CD1c-positive myeloid dendritic cell (primary cell): Measurements from ENCODE around the gene LHPP.

ENCODE experiments used
- DNase-seq: peaks from one replicate; pipeline ENCODE4 v3.0.0-alpha.2; 2016; ENCODE audit errors: extremely low spot score

Gene LHPP

DNA sequence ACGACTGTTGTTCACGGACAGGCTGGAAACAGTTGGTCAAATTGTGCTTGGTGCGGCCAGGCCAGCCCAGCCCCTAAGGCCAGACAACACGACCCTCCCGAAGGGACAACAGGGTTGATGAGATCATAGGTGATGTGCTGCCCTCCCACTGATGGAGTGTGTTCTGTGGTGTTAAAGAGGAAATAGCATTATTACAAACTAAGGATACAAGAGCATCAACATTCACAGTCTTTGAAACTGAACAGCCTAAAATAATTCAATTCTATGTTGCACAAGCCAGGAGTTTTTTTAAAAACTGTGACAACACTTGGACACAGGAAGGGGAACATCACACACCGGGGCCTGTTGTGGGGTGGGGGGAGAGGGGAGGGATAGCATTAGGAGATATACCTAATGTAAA, 194.9 kb downstream of the LHPP start:
- DNase-seq = no peak

DNA sequence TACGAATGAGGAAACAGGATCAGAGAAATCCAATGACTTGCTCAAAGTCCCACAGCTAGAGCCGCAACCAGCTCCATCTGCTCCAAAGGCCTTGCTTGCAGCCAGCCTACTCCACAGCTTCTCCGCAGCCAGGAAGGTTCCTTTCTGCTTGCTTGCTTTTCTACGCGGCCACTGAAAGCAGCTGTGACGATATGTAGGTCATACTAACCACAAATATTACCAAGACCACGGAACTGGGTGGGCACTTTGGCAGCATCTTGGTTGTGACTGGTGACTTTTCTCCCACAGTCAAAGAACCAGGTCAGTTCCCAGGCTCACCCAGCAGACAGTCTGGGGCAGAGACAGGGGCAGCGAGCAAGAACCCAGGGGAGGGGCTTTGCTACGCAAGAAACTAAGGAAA, 196.2 kb downstream of the LHPP start:
- DNase-seq = no peak

DNA sequence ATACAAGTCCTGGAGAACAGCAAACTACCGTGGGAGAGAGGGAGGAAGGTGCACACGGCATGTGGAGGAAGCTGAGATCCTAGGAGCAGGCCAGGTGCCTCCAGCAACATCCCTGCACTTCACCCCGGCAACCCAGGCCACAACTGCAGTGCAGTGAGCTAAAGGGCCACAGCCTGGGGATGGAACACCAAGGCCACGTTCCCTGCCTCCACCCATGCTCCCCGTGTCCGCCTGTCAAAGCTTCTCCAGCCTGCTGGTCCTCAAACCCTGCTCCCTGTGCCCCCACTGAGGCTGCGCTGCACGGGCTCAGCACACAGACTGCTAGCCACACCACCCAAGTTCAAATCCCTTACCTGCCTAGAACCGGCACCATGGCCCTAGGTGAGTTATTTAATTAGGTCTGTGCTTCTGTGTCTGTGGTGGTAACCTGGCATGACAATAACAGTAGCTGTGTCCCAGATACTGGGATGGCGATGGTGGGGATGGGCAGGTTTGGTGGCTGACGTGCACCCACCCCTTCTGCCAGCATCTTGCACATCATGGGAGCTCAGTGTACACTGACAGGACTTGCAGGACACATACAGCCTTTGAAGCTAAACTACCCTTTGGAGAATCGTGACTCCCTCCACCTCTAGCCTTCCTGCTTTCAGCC, 197.1 kb downstream of the LHPP start:
- DNase-seq = no peak

DNA sequence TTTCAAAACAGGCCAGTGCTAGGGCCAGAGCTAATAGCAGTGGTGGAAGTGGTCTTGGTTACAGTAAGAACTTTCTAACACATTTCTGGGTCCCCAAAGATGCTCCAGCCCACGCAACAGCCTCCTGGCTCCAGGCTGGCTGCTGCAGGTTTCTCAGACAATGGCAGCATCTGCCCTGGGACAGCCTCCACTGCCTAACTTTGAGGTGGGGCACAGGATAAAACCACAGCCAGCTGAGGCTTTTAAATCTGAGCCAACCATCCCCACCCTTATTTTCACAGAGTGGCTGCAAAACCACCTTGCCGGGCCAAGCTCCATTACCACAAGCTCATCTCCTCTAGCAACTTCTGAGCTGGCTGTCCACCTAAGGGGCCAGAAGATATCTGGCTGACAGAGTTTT, 197.8 kb downstream of the LHPP start:
- DNase-seq = no peak

DNA sequence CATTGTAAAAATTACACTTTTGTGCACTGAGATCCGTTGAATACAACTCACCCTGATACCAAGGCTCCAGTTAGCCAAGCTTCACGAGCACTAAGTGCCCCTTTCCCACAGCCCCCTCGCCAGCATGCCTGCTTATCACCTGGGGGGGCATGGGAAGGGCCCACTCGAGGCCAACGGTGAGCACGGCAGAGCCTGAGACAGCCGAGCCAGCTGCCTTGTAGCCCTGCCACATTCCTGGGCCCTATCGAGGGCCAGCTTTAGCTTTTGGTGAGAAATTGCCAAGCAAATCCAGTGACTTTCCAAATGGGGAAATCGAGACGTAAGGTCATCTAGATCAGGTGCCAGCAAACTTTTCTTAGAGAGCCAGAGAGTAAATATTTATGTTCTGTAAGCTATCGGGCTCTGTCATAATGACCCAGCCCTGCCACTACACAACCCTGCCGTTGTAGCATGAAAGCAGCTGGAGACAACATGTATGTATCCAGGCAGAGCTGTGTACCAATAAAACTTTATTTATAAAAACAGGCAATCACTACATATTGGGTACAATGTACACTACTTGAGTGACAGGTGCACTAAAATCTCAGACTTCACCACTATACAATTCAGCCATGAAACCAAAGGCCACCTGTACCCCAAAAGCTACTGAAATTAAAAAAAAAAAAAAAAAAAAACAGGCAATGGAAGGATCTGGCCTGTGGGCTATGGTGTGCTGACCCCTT, 198.9 kb downstream of the LHPP start:
- no peak for DNase-seq

DNA sequence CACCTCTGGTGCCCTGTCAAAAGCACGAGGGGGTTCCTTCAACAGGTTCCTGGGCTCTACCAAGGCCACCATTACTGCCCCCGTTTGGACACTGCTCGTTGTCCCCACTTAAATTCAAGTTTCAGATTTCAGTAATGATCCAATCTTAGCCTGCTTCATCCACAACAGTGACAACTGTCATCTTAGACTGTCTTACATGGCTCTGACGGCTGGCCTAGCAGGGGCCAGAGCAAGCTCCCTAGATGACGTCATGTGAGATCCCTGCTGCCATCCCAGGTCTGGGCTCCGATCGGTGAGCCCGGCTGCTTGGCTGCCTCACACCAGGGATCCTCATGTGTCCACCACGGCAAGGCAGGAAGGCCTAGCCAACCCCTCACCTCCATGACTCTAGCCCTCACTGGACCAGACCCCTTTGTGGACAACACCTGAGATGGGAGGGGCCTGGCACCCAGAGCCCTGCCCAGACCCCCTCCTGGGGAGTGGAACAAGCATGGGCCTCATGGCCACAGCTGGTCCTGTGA, 200.1 kb downstream of the LHPP start:
- DNase-seq = no peak

DNA sequence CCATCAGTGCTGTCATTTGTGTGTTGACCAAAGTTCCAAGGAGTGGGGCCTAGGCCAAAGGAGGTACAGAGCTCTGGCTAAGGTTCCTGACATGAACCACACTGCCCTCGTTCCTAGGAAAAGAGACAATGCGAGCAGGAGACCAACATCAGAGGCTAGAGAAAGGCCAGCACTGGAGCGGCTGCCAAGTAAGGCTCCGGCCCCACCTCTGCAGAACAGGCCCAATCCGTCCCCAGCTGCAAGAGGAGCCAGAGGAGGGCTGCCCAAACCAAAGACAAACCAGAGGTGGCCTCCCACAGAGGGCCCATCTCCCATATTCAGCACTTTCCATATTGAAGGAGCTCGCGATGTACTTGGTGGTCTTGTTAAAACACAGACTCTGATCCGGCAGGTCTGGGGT, 201.6 kb downstream of the LHPP start:
- DNase-seq = no peak
